K562 (cell line): ENCODE results near the gene WDR54. TPM values are rescaled to one million over a fixed set of nuclear protein-coding genes. Genes with fewer than 3 reads are reported as not detected.

Source experiments
- ATF4 ChIP-seq: fragments of 450-650 bp; formaldehyde crosslinking; IDR thresholded peaks from 2 replicates; pipeline ENCODE4 v1.4.0; 2022; ENCODE audit warnings: mild to moderate bottlenecking, moderate library complexity
- BHLHE40 ChIP-seq: IDR thresholded peaks from 2 replicates; pipeline ENCODE4 v1.6.1; 2011; ENCODE audit warnings: low read length, improper control_type of control experiment
- CEBPG ChIP-seq, 3 experiments: fragments of 200-800 bp in 1 of 3; sonication (Bioruptor generic) in 1 of 3; sonication (generic) in 1 of 3; formaldehyde crosslinking in 1 of 3; IDR thresholded peaks in 2 of 3; conservative IDR thresholded peaks in 1 of 3; 2 replicates each; pipeline versions ENCODE4 v1.6.1 to v1.8.0; 2016 to 2022; ENCODE audit warnings: missing compliant biosample characterization in 2 of 3, missing genetic modification characterization in 2 of 3, mild to moderate bottlenecking in 1 of 3, missing genetic modification reagents in 1 of 3
- DMBX1 ChIP-seq: fragments of 250-450 bp; sonication (Bioruptor Pico); IDR thresholded peaks from 2 replicates; pipeline ENCODE4 v1.8.0; 2022; ENCODE audit warnings: inconsistent platforms, mild to moderate bottlenecking, moderate library complexity, borderline replicate concordance
- EGR1 ChIP-seq: fragments of 450-650 bp; conservative IDR thresholded peaks from 2 replicates; pipeline ENCODE4 v1.6.1; 2017; ENCODE audit warnings: mild to moderate bottlenecking
- HCFC1 ChIP-seq: IDR thresholded peaks from 2 replicates; pipeline ENCODE4 v1.6.1; 2012; ENCODE audit warnings: low read depth, low read length, improper control_type of control experiment
- MTA3 ChIP-seq: fragments of 450-650 bp; formaldehyde crosslinking; IDR thresholded peaks from 2 replicates; pipeline ENCODE4 v1.6.1; 2017; ENCODE audit warnings: mild to moderate bottlenecking, borderline replicate concordance
- NR0B1 ChIP-seq: fragments of 450-650 bp; IDR thresholded peaks from one replicate; pipeline ENCODE4 v1.6.1; 2018; ENCODE audit warnings: mild to moderate bottlenecking, moderate library complexity; ENCODE audit not compliant: partially characterized antibody
- PPARD ChIP-seq: fragments of 250-450 bp; sonication (Bioruptor Pico); IDR thresholded peaks from 2 replicates; pipeline ENCODE4 v1.8.0; 2022; ENCODE audit warnings: inconsistent platforms, mild to moderate bottlenecking, moderate library complexity
- SFPQ ChIP-seq: fragments of 200-400 bp; formaldehyde crosslinking; IDR thresholded peaks from 2 replicates; pipeline ENCODE4 v1.6.1; 2017; ENCODE audit warnings: mild to moderate bottlenecking, low read depth, low read length, moderate library complexity
- ZBTB26 ChIP-seq: fragments of 450-650 bp; formaldehyde crosslinking; IDR thresholded peaks from 2 replicates; pipeline ENCODE4 v1.4.0; 2022; ENCODE audit warnings: missing genetic modification characterization
- ZBTB7A ChIP-seq: IDR thresholded peaks from 2 replicates; pipeline ENCODE4 v1.6.1; 2011; ENCODE audit warnings: low read depth, mild to moderate bottlenecking, low read length, moderate library complexity, borderline replicate concordance; ENCODE audit not compliant: control insufficient read depth
- ZNF140 ChIP-seq: fragments of 250-450 bp; sonication (Bioruptor Pico); IDR thresholded peaks from 2 replicates; pipeline ENCODE4 v1.8.0; 2021; ENCODE audit warnings: moderate library complexity, mild to moderate bottlenecking, inconsistent platforms
- ZNF518B ChIP-seq: fragments of 250-450 bp; sonication (Bioruptor Pico); IDR thresholded peaks from 2 replicates; pipeline ENCODE4 v1.5.0; 2021; ENCODE audit warnings: mild to moderate bottlenecking, moderate library complexity
- ZNF699 ChIP-seq: fragments of 250-450 bp; sonication (Bioruptor Pico); IDR thresholded peaks from 2 replicates; pipeline ENCODE4 v1.8.0; 2021; ENCODE audit warnings: mild to moderate bottlenecking, moderate library complexity; ENCODE audit not compliant: insufficient replicate concordance
- polyA plus RNA-seq, 8 experiments: library from polyadenylated mRNA; depleted of rRNA in 4 of 8; stranded (reverse) in 5 of 8; unstranded in 3 of 8; fragments of >200 nt; fragmentation: Nextera tagmentation in 2 of 8; fragmentation: Illumina TruSeq in 1 of 8; extraction: Ambion mirVana in 2 of 8; extraction: Trizol in 1 of 8; gene quantifications; 2 replicates each; pipeline versions ENCODE4 v1.2.1 to v1.2.3, GENCODE V29; 2011 to 2014; ENCODE audit warnings: inconsistent platforms in 1 of 8, missing spikeins in 1 of 8
- total RNA-seq, 7 experiments: library from RNA; depleted of rRNA in 6 of 7; stranded (reverse); fragments of >200 nt in 6 of 7; fragmentation: Illumina TruSeq in 2 of 7; extraction: Trizol in 2 of 7; gene quantifications; 2 replicates each; pipeline versions ENCODE4 v1.2.1 to v1.2.3, GENCODE V29; 2011 to 2021; ENCODE audit warnings: low replicate concordance in 1 of 7

The WDR54 gene
- total and polyA plus RNA-seq, 9 of the 15 experiments (the other 6 are each of a cell fraction or from before 2014, with no cell fraction given): 5.2 to 15.2 (median 7.4) TPM

- 0 out of 2 replicates have a peak, but pooled peaks have one; percentile 38 for TF ChIP-seq ZBTB26
- TF ChIP-seq ZBTB7A: peak; percentile 93
- no peak for TF ChIP-seq ATF4
- no peak for TF ChIP-seq ZNF518B (CRISPR knock-in tag)
- TF ChIP-seq SFPQ: no peak
- no peak for TF ChIP-seq PPARD (CRISPR knock-in tag)
- no peak for TF ChIP-seq ZNF699 (CRISPR knock-in tag)
- TF ChIP-seq MTA3: peak; percentile 81; the same call in 1 of the 2 replicates
- TF ChIP-seq ZNF140: no peak
- no peak for TF ChIP-seq DMBX1
- 0 out of 2 replicates have a peak, but pooled peaks have one; percentile 9 for TF ChIP-seq BHLHE40
- TF ChIP-seq EGR1: 0 out of 2 replicates have a peak, but pooled peaks have one; percentile 31
- no peak for TF ChIP-seq CEBPG (CRISPR knock-in tag; IDR thresholded peaks at IDR 0.05)
- TF ChIP-seq CEBPG (tag; conservative IDR thresholded peaks at IDR 0.05 in 1 of 2, IDR thresholded peaks at IDR 0.05 in 1 of 2): no peak
- peak; percentile 38; the same call in 1 of the 2 replicates for TF ChIP-seq HCFC1
- TF ChIP-seq NR0B1: no peak
These were observed 29.7 kb upstream of the WDR54 start (continued) for GRCh38 chr2:74391580-74392448.
